WTC11 (cell line): Measurements from ENCODE around the gene RASA4B.

Experiments
- ZNF232 ChIP-seq: sonication (generic); formaldehyde crosslinking; IDR thresholded peaks from 2 replicates; pipeline ENCODE4 v1.8.0; 2022; ENCODE audit warnings: mild to moderate bottlenecking, missing genetic modification reagents
- ZNF532 ChIP-seq: fragments of 250-450 bp; sonication (Bioruptor Pico); IDR thresholded peaks from 2 replicates; pipeline ENCODE4 v1.9.0; 2021; ENCODE audit warnings: mild to moderate bottlenecking, borderline replicate concordance

GRCh38 chr7:102439963-102440795 is 77.4 kb downstream of the RASA4B start:
- TF ChIP-seq ZNF232 (CRISPR knock-in tag) (no peak), ZNF532 (no peak)
